Neural progenitor cell (in vitro differentiated cells): Measurements from ENCODE around the gene ANP32D.
"Not testable (repeated sequence)": the region's sequence is repeated elsewhere in the genome, so short reads cannot be mapped to it uniquely, and the experiment has no call there.

Source experiments
- EZH2 ChIP-seq: fragments of 200-600 bp; sonication (generic); IDR thresholded peaks from 2 replicates; pipeline ENCODE4 v1.6.1; 2017; ENCODE audit warnings: antibody characterized with exemption, mild to moderate bottlenecking, moderate library complexity
- EZH2phosphoT487 ChIP-seq: fragments of 200-600 bp; sonication (generic); IDR thresholded peaks from 2 replicates; pipeline ENCODE4 v1.6.1; 2017; ENCODE audit warnings: antibody characterized with exemption
- TF ChIP-seq, protein P1 (sequence below): fragments of 200-600 bp; sonication (generic); IDR thresholded peaks from 2 replicates; pipeline ENCODE4 v1.5.1; 2017; ENCODE audit warnings: antibody characterized with exemption, mild to moderate bottlenecking

DNA sequence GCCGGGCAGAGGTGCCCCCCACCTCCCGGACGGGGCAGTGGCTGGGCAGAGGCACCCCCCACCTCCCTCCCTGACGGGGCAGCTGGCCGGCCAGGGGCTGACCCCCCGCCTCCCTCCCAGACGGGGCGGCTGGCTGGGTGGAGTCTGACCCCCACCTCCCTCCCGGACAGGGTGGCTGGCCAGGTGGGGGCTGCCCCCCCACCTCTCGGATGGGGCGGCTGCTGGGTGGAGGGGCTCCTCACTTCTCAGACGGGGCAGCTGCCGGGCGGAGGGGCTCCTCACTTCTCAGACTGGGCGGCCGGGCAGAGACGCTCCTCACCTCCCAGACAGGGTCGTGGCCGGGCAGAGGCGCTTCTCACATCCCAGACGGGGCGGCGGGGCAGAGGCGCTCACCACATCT, 48.0 kb downstream of the ANP32D start:
- TF ChIP-seq, protein P1, sequence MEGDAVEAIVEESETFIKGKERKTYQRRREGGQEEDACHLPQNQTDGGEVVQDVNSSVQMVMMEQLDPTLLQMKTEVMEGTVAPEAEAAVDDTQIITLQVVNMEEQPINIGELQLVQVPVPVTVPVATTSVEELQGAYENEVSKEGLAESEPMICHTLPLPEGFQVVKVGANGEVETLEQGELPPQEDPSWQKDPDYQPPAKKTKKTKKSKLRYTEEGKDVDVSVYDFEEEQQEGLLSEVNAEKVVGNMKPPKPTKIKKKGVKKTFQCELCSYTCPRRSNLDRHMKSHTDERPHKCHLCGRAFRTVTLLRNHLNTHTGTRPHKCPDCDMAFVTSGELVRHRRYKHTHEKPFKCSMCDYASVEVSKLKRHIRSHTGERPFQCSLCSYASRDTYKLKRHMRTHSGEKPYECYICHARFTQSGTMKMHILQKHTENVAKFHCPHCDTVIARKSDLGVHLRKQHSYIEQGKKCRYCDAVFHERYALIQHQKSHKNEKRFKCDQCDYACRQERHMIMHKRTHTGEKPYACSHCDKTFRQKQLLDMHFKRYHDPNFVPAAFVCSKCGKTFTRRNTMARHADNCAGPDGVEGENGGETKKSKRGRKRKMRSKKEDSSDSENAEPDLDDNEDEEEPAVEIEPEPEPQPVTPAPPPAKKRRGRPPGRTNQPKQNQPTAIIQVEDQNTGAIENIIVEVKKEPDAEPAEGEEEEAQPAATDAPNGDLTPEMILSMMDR = not testable (repeated sequence)
- not testable (repeated sequence) for TF ChIP-seq EZH2phosphoT487, EZH2
